Measurements from ENCODE around the gene PSRC1.

PSRC1 gene

DNA sequence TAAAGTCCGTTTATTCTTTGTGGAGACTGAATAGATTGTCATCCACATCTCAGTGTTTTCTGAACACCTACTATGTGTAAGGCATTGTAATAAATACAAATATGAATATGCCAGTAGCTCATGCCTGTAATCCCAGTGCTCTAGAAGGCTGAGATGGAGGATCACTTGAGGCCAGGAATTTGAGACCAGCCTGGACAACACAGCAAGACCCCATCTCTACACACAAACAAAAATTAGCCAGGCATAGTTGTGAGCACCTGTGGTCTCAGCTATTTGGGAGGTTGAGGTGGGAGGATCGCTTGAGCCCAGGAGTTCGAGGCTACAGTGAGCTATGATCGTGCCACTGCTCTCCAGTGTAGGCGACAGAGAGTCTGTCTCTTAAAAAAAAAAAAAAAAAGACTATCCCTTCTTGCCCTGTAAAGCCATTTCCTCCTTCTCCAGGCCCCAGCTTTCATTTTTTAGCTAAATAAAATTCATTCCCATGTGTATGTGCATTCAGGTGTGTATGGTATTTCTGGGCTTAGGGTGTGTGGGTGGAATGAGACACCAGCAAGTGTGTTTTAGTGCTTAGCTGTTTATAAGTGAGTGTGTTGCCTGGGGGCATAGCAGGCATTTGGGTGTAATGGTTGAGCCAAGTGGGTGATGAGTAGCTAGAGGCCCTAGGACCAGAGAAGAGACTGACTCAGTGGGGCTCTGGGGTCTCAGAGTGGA is 25.8 kb downstream of the PSRC1 start:
- DNase-seq: no peak

DNA sequence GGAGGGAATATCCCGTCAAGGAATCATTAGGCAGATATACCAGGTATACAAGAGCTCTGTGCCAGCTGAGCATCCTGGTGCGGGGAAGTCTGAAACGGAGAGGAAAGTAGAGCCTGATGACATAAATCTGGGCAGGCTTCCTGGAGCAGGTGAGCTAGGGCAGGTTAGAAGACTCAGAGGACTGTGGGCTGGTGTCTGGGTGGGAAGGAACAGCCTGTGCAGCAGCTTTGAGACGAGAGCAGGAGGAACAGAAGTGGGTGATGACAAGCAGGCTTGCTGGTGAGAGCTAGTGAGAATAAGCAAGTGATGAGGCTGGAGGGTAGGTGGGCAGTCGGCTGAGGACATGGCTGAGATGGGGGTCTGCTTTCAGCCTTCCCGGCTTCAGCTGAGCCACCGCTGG is 26.9 kb downstream of the PSRC1 start:
- DNase-seq: peak; percentile 67

DNA sequence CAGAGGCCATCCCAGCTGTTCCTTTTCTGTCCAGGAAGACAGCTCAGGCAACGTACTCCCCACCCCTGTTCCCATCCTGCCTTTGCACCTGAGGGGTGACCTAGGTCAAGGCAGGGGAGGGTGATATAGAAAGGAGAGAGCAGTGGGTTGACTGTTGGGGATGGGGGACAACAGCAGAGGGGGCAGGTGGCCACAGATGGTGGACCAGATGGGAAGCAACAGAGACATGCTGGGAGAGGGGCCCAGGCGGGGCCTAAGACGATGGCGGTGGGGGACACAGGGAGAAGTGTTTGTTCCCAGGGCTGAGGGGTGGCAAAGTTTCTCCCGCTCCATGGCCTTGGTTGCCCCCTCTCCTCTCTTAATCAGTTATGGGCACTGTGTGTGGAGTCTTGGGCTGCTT is 27.3 kb downstream of the PSRC1 start:
- DNase-seq: peak; percentile 90

DNA sequence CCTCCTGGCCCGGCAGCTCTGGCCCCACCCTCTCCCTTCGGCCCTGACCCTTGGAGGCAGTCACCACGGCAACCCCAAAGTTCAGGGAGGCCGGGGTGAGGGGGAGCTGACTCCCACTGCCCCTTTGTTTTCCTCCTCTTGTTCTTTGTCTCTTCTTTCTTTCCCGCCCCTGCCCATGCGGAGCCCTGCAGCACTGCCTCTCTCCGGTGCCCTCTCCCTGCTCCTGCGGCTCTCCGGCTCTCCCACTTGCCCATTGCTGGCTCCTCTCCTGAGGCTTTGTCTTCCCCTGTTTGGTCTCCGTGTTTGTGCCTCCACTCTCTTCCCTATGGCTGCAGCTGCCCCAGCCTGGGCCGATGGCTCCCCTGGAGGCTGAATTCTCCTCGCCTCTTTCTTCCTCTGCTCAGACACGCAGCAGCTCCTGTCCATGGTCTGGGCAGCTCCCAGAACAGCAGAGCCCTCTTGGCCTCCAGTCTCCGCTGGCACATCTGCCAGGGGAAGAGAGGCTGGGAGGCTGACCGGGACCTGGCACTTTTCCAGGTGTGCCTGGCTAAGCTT is 27.8 kb downstream of the PSRC1 start:
- DNase-seq: peak; percentile 85

DNA sequence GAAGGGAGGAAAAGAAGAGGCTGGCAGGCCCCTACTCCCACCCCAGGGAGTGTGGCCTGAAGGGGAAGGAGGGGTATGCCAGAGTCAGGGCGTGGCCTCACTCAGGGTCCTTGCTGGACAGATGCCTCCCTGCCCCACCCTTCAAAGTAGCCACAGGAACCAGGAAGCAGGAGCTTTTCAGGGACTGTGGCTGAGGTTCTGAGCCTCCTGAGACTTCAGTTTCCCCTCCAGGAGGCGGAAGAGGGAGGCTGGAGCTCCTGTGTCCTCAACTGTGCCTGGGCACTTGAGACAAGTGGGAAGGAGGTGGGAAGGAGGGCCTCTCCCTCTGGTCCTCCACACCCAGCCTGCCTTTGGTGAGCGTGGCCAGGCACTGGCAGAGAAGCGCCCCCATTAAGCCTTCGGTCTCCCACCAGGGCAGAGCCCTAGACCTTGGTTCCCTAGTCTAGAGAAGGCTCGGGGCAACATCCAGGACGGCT is 28.3 kb downstream of the PSRC1 start:
- peak; percentile 50 for DNase-seq

DNA sequence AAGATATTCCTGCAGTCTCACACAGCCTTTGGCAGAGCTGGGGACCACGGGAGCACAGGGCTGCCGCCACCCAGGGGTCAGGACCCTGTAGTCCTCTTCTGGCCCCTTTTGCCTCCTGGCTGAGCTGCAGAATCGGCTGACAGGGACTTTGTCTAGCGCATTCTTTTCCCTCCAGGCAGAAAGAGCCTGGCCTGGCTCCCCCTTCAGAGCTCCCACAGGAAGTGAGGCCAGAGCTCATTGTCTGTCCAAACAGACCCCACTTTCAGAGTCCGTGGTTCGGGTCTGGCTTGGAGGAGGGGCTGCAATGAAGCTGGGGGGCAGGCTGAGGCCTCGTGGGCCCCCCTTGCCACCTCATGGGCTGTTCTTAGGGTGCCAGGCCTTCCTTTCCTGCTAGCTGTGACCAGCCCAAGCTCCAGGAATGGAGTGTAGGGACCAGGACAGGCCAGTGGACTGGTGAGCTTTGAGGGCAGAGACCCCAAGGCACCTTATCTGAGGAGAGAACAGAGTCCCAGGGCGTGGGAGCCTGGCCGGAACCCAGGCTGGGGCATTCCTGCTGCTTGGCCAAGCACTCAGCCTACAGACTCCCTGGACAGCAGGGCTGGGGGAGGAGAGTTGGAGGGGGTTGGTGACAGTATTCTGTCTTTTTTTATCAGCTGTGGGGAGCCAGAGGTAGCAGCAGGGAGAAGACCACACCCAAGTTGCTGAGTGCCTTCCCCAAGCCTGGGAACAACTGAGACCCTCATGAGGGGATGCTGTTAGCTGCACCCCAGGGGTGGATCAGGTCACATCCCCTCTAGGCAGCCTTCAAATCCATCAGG is 28.9 kb downstream of the PSRC1 start:
- peak; percentile 45 for DNase-seq

DNA sequence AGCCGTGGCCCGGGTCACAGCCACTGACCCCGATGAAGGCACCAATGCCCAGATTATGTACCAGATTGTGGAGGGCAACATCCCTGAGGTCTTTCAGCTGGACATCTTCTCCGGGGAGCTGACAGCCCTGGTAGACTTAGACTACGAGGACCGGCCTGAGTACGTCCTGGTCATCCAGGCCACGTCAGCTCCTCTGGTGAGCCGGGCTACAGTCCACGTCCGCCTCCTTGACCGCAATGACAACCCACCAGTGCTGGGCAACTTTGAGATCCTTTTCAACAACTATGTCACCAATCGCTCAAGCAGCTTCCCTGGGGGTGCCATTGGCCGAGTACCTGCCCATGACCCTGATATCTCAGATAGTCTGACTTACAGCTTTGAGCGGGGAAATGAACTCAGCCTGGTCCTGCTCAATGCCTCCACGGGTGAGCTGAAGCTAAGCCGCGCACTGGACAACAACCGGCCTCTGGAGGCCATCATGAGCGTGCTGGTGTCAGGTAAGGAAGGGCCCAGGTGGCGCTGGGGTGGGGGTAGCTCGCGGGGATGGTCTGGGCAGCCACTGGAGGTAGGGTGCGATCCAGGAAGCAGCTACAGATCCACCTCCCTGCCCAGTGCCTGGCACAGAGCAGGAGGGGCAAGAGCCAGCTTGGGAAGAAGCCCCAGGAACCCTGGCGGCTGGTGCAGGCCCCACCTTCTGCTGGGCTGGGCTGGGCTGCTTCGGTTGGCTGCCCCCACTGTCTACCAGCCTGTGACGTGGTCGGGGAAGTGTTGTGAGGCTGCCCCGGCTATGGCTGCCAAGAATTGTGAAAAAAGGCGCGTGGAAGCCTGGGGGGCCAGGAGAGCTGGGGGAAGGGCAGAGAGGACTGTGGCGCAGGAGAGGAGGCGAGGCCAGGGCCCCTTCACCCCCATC is 29.8 kb downstream of the PSRC1 start:
- no peak for DNase-seq

DNA sequence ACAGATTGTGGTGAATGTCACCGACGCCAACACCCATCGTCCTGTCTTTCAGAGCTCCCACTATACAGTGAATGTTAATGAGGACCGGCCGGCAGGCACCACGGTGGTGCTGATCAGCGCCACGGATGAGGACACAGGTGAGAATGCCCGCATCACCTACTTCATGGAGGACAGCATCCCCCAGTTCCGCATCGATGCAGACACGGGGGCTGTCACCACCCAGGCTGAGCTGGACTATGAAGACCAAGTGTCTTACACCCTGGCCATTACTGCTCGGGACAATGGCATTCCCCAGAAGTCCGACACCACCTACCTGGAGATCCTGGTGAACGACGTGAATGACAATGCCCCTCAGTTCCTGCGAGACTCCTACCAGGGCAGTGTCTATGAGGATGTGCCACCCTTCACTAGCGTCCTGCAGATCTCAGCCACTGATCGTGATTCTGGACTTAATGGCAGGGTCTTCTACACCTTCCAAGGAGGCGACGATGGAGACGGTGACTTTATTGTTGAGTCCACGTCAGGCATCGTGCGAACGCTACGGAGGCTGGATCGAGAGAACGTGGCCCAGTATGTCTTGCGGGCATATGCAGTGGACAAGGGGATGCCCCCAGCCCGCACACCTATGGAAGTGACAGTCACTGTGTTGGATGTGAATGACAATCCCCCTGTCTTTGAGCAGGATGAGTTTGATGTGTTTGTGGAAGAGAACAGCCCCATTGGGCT is 30.6 kb downstream of the PSRC1 start:
- DNase-seq: no peak

DNA sequence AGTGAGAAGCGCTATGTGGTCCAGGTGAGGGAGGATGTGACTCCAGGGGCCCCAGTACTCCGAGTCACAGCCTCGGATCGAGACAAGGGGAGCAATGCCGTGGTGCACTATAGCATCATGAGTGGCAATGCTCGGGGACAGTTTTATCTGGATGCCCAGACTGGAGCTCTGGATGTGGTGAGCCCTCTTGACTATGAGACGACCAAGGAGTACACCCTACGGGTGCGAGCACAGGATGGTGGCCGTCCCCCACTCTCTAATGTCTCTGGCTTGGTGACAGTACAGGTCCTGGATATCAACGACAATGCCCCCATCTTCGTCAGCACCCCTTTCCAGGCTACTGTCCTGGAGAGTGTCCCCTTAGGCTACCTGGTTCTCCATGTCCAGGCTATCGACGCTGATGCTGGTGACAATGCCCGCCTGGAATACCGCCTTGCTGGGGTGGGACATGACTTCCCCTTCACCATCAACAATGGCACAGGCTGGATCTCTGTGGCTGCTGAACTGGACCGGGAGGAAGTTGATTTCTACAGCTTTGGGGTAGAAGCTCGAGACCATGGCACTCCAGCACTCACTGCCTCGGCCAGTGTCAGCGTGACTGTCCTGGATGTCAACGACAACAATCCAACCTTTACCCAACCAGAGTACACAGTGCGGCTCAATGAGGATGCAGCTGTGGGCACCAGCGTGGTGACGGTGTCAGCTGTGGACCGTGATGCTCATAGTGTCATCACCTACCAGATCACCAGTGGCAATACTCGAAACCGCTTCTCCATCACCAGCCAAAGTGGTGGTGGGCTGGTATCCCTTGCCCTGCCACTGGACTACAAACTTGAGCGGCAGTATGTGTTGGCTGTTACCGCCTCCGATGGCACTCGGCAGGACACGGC is 31.4 kb downstream of the PSRC1 start:
- no peak for DNase-seq

DNA sequence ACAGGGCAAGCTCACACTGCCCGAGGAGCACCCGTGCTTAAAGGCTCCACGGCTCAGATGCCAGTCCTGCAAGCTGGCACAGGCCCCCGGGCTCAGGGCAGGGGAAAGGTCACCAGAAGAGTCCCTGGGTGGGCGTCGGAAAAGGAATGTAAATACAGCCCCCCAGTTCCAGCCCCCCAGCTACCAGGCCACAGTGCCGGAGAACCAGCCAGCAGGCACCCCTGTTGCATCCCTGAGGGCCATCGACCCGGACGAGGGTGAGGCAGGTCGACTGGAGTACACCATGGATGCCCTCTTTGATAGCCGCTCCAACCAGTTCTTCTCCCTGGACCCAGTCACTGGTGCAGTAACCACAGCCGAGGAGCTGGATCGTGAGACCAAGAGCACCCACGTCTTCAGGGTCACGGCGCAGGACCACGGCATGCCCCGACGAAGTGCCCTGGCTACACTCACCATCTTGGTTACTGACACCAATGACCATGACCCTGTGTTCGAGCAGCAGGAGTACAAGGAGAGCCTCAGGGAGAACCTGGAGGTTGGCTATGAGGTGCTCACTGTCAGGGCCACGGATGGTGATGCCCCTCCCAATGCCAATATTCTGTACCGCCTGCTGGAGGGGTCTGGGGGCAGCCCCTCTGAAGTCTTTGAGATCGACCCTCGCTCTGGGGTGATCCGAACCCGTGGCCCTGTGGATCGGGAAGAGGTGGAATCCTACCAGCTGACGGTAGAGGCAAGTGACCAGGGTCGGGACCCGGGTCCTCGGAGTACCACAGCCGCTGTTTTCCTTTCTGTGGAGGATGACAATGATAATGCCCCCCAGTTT is 32.3 kb downstream of the PSRC1 start:
- DNase-seq: no peak

DNA sequence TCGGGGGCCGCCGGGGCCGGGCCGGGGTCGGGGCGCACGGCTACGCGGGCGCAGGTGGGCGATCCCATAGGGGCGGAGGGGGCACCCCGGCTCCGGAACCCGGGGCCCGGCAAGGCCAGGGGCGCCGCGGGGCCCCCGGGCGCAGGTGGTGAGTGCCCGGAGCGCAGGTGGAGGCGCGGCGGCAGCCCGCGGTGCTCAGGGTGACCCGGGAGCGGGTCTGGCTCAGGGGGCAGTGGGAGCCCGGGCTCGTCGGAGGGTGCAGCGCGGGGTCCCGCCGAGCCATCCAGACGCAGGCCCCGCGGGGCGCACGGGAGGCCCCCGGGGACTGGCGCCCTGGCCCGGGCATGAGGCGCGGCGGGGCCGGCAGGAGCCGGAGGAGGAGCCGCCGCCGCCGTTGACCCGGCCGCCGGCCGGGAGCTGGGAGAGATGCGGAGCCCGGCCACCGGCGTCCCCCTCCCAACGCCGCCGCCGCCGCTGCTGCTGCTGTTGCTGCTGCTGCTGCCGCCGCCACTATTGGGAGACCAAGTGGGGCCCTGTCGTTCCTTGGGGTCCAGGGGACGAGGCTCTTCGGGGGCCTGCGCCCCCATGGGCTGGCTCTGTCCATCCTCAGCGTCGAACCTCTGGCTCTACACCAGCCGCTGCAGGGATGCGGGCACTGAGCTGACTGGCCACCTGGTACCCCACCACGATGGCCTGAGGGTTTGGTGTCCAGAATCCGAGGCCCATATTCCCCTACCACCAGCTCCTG is 33.1 kb downstream of the PSRC1 start:
- DNase-seq: peak; percentile 36

DNA sequence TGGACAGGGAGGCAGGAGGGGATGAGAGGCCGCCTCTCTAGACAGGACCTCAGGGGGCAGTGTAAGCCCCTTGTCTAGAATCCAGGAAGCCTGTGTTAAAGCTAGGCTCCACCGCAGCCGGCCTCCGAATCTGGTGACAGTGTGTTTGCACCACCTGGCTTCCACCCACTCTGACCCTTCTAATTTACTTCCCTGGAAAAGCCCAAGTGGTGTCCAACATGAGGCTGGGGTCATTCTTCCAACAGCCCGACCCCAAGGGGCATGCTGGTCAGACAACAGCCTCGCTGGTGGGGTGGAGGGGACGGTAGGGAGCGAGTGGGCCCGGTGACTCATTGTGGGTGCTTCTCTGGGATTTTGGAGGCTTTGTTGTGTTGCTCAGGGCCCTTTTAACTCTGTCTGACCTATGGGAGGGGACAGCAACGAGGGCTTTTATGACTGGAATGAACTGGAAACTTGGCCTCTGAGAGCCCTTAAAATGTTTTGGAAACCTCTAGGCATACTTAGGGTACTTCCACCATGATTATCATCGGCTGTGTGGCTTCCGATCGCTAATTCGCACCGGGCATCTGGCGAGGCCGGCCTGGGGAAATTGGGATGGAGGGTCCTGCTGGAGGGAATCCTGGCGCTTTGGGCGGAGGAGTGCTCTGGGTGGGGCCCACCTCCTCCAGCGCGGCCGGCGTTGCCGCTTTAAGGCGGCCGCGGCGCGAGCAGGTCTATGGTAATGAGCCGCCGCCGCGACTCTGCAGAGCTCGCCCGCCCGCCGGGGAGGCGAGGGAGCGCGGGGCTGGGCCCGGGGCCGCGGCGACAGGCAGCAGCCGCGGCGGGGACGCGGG is 33.9 kb downstream of the PSRC1 start, which contains the start of gene CELSR2:
CELSR2 (plus strand) TSS at position 743 of the 833 bp plus-strand sequence. CDS start 541 bp downstream, outside the sequence.
- DNase-seq: peak; percentile 91

DNA sequence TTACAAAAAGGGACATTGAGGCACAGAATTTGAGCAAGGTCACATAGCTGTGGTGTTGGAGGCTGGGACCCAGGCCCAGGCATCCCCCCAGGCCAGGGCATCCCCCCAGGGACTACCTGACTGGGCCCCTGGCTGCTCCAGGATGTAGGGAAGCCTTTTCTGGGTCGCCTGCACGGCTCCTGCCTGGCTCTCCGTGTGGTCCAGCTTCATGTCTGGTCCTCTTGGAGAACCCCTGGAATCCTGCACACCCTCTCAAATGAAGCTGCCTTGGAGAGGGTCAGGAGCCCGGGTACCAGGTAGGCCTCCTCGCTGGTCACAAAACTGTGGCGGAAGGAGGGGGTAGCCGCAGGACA is 34.5 kb downstream of the PSRC1 start:
- DNase-seq: no peak

DNA sequence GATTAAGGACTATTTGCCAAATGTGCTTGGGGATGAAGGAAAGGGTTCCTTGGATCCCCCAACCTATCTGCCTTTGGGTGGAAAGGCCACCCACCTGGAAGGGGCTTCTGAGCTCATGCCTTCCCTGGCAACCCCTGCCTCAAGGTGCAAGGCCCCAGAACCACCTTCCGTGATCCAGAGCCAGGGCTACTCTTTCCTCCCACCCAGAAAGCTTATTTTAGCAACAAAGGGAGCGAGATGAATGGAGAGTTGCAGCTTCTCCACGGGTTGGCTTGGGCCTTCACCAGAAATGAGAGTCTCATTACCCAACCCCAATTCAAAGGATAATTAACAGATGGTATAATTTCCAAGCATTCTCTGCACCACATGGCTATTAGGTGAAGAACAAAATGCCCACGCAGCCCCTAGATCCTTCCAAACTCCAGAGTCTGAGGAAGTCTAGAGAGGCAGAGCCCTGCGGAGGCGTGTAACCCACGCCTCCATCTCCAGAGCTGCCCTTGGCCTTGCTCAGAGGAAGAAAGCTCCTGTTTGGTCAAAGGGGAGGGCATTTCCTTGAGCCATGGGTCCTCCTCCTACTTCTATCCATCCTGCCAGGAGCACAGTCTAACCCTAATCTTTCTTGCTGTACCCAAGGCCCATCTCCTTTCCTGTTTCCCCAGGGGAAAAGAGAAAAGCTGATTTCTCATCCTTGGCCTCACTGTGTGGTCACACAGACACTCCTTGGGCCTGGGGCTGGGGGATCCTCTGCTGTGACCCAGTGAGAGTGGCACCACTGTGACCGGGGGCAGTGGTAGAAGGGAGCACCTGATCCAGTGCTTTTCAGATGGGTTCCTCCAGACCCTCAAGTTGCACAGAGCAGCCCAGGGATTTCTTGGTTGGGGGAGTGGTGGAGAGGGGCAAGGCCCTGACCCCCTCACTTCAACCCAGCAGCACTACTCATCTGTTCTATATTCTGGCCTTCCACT is 35.3 kb downstream of the PSRC1 start:
- DNase-seq: no peak

DNA sequence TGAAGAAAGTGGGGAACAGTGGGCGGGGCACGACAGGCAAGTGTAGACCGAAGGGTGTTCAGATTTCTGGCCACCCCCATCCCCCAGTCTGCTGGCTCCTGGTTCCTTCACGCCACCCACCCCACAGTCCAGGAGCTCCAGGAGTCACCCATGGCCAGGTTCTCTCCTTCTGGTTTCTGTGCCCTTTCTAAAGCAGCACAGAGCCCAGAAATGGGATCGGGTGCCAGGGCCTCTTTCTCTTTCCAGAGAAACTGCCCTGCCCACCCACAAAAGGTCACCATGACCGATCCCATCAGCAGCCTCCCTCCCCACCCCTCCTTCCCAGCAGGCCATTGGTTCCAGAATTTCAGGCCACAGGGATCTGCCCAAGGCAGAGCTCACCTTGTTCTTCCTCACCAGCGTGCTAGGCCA is 36.8 kb downstream of the PSRC1 start:
- no peak for DNase-seq

DNA sequence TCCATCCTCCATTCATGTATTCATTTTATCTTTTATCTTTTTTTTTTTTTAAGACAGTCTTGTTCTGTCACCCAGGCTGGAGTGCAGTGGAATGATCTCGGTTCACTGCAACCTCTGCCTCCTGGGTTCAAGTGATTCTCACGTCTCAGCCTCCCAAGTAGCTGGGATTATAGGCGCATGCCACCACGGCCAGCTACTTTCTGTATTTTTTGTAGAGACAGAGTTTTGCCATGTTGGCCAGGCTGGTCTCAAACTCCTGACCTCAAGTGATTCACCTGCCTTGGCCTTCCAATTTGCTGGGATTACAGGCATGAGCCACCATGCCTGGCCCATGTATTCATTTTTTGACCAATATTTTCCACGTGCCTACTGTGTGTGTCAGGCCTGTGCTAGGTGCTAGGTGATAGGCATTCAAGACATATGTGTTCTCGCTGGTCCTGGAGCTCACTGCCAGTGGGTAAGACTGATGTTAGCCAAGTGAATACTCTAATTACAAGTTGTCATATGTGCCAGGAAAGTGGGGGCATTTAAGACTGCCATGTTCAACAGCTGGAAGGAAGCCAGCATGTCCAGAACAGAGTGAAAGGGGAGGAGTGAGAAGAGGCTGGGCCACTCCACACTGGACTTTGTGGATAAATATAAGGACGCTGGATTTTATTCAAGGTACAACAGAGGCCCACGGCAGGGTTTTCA is 38.9 kb downstream of the PSRC1 start:
- DNase-seq: no peak

DNA sequence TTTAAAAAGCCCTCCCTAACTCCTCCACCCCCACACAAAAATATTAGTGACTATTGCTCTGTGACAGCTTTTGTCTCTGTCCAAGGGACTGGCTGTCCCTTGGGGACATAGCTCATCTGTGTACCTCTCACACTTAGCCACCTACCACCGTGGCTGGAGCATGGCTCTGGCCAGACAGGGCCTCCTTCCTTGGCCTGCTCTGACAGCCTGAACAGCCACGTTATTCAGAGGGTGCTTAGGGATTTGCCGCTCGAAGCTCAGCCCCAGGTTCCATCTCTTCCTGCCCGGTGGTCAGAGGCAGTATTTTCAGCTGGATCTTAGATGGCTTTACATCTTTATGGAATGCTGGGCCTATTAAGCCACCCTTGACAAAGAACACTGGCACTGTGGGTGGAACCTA is 39.7 kb downstream of the PSRC1 start:
- DNase-seq: peak; percentile 25
